Caco-2 (cell line): ENCODE data around the gene MRM3. TPM values are rescaled to one million over a fixed set of nuclear protein-coding genes. Genes with fewer than 3 reads are reported as not detected.

ENCODE experiments used
- BruUV-seq: library from RNA; stranded (reverse); fragments of 400-500 nt; replicated peaks from 2 replicates; lab custom pipeline; 2021; lab: Mats Ljungman, UMichigan
- CTCF ChIA-PET: fragments of 300-600 bp; sonication (Branson Sonifier 250); formaldehyde crosslinking; loops from one replicate; lab custom pipeline; 2022; ENCODE audit warnings: antibody characterized with exemption; lab: Charles Lee
- POLR2A ChIA-PET: fragments of 300-600 bp; sonication (Branson Sonifier 250); formaldehyde crosslinking; loops from one replicate; lab custom pipeline; 2022; ENCODE audit warnings: antibody characterized with exemption; lab: Charles Lee
- DNase-seq, 2 experiments: peaks; one replicate each; pipeline versions ENCODE4 v3.0.0 to v3.0.0-alpha.2; 2020 to 2022
- H3K27me3 ChIP-seq: replicated peaks from 2 replicates; pipeline ENCODE4 v1.6.0; 2011; ENCODE audit warnings: low read length; ENCODE audit not compliant: control insufficient read depth, insufficient read depth
- H3K36me3 ChIP-seq: 2 replicates; pipeline ENCODE4 v1.5.1; 2011; ENCODE audit warnings: low read length; ENCODE audit not compliant: control insufficient read depth, insufficient read depth
- H3K4me1 ChIP-seq: fragments of 250-450 bp; sonication (Bioruptor Pico); 2 replicates; pipeline ENCODE4 v1.5.1; 2020; ENCODE audit warnings: mild to moderate bottlenecking
- H3K4me3 ChIP-seq: 2 replicates; pipeline ENCODE4 v1.5.1; 2011; ENCODE audit warnings: low read depth, mild to moderate bottlenecking, control low read depth, low read length
- H3K9me3 ChIP-seq: fragments of 250-450 bp; sonication (Bioruptor Pico); 2 replicates; pipeline ENCODE4 v1.5.1; 2020; ENCODE audit warnings: mild to moderate bottlenecking, moderate library complexity
- H3K27ac Mint-ChIP-seq: one replicate; pipeline ENCODE4 v1.8.0; 2022; ENCODE audit warnings: mixed read lengths; ENCODE audit not compliant: unreplicated experiment
- H3K27me3 Mint-ChIP-seq: one replicate; pipeline ENCODE4 v1.8.0; 2022; ENCODE audit warnings: mixed read lengths; ENCODE audit not compliant: insufficient read depth, unreplicated experiment
- H3K36me3 Mint-ChIP-seq: one replicate; pipeline ENCODE4 v1.8.0; 2022; ENCODE audit warnings: mild to moderate bottlenecking, mixed read lengths; ENCODE audit not compliant: insufficient read depth, unreplicated experiment
- H3K4me1 Mint-ChIP-seq: one replicate; pipeline ENCODE4 v1.8.0; 2022; ENCODE audit warnings: low read depth, mixed read lengths; ENCODE audit not compliant: unreplicated experiment
- H3K4me3 Mint-ChIP-seq: one replicate; pipeline ENCODE4 v1.8.0; 2022; ENCODE audit warnings: mild to moderate bottlenecking, moderate library complexity, mixed read lengths; ENCODE audit not compliant: unreplicated experiment
- H3K9me3 Mint-ChIP-seq: one replicate; pipeline ENCODE4 v1.8.0; 2022; ENCODE audit warnings: mixed read lengths; ENCODE audit not compliant: unreplicated experiment
- intact Hi-C: fragments of 100-400 bp; cut with micrococcal nuclease; formaldehyde crosslinking; loops from one replicate; pipeline ENCODE4 v1.10.0; 2022; ENCODE audit not compliant: unreplicated experiment
- total RNA-seq: library from RNA; stranded (reverse); gene quantifications from 2 replicates; pipeline ENCODE4 v1.2.3, GENCODE V29; 2022
- TF ChIP-seq, protein P1 (sequence below), 2 experiments: fragments of 200-600 bp in 1 of 2; IDR thresholded peaks; 1 replicate in 1 of 2; 2 replicates in 1 of 2; pipeline versions ENCODE4 v1.5.1 to v1.8.0; 2011 to 2022; ENCODE audit warnings: antibody characterized with exemption in 1 of 2, control low read depth in 1 of 2, inconsistent platforms in 1 of 2, low read depth in 1 of 2, low read length in 1 of 2, mild to moderate bottlenecking in 1 of 2, moderate library complexity in 1 of 2; ENCODE audit not compliant: insufficient read depth in 1 of 2, severe bottlenecking in 1 of 2, unreplicated experiment in 1 of 2

MRM3 gene
- total RNA-seq, 1 experiment from 2014 or later = 14.1 TPM

DNA sequence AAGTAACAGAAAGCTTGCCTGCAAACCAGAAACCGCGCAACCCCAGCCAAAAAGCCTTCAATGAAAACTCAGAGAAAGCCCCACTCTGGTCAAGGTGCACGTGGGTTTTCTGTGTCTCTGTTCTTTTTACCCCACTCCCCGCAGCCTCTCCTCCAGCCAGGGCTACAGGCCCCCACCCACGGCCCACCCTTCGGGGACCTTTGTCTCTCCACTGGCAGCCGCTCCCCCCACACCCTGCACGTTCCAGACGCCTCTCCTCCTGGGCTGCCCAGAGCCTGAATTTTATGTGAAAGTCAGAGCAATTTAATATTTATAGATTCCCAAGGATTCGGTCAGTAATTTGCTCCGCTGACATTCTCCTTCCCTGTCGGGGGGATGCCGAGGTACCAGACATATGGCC lies 24.2 kb downstream of the MRM3 start:
- Histone ChIP-seq H3K9me3 (no peaks in the 10 kb centered on the region), H3K4me3 (no peak overlapping the region), H3K27me3 (no peaks in the 10 kb centered on the region), H3K4me1 (no peaks in the 10 kb centered on the region), H3K36me3 (no peaks in the 10 kb centered on the region; the same call in 1 of the 2 replicates)
- no peak for DNase-seq
- intact Hi-C loops = no loop called here
- H3K4me3 Mint-ChIP-seq = no peak overlapping the region
- no peaks in the 10 kb centered on the region for H3K9me3 Mint-ChIP-seq
- no TSS peak for BruUV-seq
- H3K27ac Mint-ChIP-seq = no peak overlapping the region
- H3K36me3 Mint-ChIP-seq = peaks cover 17% of the 10 kb centered on the region
- CTCF ChIA-PET = no interaction called here
- POLR2A ChIA-PET = no interaction called here
- no peaks in the 10 kb centered on the region for H3K4me1 Mint-ChIP-seq
- H3K27me3 Mint-ChIP-seq = no peaks in the 10 kb centered on the region
- TF ChIP-seq, protein P1, sequence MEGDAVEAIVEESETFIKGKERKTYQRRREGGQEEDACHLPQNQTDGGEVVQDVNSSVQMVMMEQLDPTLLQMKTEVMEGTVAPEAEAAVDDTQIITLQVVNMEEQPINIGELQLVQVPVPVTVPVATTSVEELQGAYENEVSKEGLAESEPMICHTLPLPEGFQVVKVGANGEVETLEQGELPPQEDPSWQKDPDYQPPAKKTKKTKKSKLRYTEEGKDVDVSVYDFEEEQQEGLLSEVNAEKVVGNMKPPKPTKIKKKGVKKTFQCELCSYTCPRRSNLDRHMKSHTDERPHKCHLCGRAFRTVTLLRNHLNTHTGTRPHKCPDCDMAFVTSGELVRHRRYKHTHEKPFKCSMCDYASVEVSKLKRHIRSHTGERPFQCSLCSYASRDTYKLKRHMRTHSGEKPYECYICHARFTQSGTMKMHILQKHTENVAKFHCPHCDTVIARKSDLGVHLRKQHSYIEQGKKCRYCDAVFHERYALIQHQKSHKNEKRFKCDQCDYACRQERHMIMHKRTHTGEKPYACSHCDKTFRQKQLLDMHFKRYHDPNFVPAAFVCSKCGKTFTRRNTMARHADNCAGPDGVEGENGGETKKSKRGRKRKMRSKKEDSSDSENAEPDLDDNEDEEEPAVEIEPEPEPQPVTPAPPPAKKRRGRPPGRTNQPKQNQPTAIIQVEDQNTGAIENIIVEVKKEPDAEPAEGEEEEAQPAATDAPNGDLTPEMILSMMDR (IDR thresholded peaks at IDR 0.05; ENCODE audit: insufficient read depth in 1 of 2, low read depth in 1 of 2, low read length in 1 of 2, severe bottlenecking in 1 of 2, unreplicated experiment in 1 of 2) = no peak

DNA sequence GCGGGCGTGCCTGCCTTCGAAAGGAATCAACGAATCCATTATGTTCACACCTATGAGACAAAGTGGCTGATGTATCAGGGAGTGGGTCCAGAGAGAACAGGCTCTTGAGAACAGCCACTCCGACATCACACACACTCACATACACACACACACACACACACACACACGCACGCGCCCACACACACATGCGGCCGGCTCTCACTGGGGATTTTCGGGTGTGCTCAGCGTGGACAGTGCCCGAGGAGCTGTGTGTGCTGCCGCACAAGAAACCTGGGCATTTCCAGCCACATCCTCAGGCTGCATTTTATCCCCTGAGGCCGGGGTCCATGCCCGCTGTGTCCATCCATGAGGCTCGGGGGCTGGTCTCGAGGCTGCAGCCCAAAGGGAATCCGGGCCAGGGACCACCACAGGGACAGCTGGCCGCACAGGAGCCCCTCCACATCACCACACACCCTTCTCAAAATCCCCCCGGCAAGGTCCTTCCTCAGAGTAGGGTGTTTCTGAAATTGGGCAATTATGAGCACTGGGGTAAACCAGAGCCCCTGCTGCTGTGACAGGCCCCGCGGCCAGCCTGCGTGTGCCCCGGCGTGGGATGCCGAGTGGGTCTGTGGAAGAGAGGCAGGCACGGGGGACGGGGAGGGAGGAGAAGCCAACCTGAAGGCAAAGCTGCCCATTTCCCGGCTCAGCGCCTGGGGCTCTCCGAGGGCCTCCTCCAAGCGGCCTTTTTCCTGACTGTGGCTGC lies 24.8 kb downstream of the MRM3 start:
- Mint-ChIP-seq H3K36me3 (peaks cover 17% of the 10 kb centered on the region), H3K9me3 (no peaks in the 10 kb centered on the region), H3K4me1 (no peaks in the 10 kb centered on the region), H3K27ac (no peak overlapping the region), H3K27me3 (no peaks in the 10 kb centered on the region), H3K4me3 (no peak overlapping the region)
- no peaks in the 10 kb centered on the region for H3K27me3 ChIP-seq
- CTCF ChIA-PET = no interaction called here
- BruUV-seq = no TSS peak
- POLR2A ChIA-PET = no interaction called here
- TF ChIP-seq, protein P1 (IDR thresholded peaks at IDR 0.05; ENCODE audit: insufficient read depth in 1 of 2, low read depth in 1 of 2, low read length in 1 of 2, severe bottlenecking in 1 of 2, unreplicated experiment in 1 of 2) = no peak
- no peak for DNase-seq
- H3K4me1 ChIP-seq = no peaks in the 10 kb centered on the region
- no peak overlapping the region for H3K4me3 ChIP-seq
- intact Hi-C loops = no loop called here
- H3K36me3 ChIP-seq = no peaks in the 10 kb centered on the region; the same call in 1 of the 2 replicates
- H3K9me3 ChIP-seq = no peaks in the 10 kb centered on the region

DNA sequence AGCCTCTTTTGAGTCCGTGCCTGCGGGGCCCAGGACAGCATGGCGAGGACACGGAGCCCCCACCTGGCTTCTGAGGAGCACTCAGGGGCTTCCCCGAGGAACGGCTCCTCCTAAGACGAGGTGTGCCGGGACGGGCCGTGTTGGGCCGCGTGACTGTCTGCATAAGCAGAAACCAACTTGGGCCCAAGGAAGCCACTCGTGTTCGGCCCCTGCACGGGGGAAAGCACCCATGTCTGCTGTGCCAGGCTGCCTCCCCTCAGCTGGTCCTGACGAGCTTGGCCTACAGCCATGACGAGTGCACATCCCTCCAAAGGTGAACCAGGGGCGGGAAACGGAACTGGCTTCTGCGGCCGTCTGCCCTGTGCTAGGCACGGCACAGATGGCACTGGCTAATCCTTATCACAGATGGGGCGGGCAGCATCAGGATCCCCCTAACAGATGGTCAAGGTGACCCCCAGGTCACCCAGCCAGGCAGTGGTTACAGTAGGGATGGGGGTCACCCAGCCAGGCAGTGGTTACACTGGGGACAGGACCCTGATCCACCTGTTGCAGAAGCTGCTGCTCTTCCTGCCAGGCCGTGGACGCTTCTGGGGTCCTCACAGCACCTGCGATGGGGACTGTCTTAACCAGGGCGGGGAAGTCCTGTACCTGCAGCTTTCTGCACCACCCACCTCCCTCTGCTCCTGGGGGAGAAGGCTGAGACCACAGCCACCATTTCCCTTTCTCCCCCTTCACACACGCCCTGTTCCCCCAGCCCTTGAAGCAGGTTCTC lies 25.6 kb downstream of the MRM3 start:
- H3K27ac Mint-ChIP-seq = no peak overlapping the region

More for the DNA sequence above, 25.6 kb downstream of the MRM3 start:
- H3K9me3 ChIP-seq = no peaks in the 10 kb centered on the region
- no peak overlapping the region for H3K4me3 Mint-ChIP-seq
- no peaks in the 10 kb centered on the region for H3K27me3 ChIP-seq
- TF ChIP-seq, protein P1 (IDR thresholded peaks at IDR 0.05; ENCODE audit: insufficient read depth in 1 of 2, low read depth in 1 of 2, low read length in 1 of 2, severe bottlenecking in 1 of 2, unreplicated experiment in 1 of 2) = no peak
- no TSS peak for BruUV-seq
- POLR2A ChIA-PET = no interaction called here
- intact Hi-C loops = no loop called here
- H3K4me1 Mint-ChIP-seq = no peaks in the 10 kb centered on the region
- H3K9me3 Mint-ChIP-seq = peaks cover 7% of the 10 kb centered on the region
- H3K4me3 ChIP-seq = no peak overlapping the region
- CTCF ChIA-PET = no interaction called here
- H3K27me3 Mint-ChIP-seq = no peaks in the 10 kb centered on the region
- no peaks in the 10 kb centered on the region; the same call in 1 of the 2 replicates for H3K36me3 ChIP-seq
- peaks cover 23% of the 10 kb centered on the region for H3K36me3 Mint-ChIP-seq
- H3K4me1 ChIP-seq = no peaks in the 10 kb centered on the region
- no peak for DNase-seq
